Measurements from ENCODE around the gene ADGRL2.

Gene ADGRL2

DNA sequence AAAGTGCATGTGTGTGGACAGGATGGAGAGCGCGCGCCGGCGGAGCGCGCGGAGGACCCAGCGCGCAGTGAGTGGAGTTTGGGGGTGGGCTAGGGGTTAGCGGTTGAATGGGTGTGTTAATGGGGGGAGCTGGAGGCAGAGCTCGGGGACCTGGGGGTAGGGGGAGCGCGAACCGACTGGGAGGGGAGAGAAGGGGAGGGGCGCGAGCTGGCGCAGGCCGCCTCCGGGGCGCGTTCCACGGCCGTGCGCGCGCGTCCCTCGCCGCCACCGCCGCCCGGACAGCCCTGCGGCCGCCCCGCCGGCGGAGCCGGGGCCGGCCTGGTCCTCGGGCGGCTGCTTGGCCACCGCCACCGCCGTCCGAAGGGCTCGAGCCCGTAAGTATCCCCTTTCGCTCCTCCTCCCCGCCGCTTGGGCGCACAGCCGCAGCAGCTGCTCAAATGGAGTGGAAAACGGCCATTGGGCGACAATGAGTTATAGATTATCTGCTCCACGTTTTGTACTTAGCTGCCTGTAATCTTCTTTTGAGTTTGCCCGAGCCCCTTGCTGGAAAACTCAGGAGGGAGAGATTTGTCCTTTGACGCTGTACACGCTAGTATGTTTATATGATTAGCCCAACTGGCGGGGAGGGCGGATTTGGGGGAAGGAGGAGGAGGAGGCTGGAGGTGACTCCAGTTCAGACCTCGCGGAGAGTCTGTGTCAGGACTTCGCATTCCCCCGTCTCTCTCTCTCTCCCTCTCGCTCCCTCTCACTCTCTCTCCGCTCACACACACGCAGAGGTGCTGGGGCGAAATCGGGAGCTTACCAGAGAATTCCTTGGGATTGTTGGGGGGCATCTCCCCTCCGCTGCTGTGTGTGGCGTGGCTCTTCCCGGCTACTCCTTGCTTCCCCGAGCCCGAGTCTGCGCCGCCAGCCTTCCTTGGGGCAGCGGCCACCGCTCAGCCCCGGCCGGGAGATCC is at the start of gene ADGRL2:
ADGRL2 (plus strand) TSS at position 240 of the 956 bp plus-strand sequence. CDS start 36,051 bp downstream, outside the sequence.
- DNase-seq = peak; percentile 44

DNA sequence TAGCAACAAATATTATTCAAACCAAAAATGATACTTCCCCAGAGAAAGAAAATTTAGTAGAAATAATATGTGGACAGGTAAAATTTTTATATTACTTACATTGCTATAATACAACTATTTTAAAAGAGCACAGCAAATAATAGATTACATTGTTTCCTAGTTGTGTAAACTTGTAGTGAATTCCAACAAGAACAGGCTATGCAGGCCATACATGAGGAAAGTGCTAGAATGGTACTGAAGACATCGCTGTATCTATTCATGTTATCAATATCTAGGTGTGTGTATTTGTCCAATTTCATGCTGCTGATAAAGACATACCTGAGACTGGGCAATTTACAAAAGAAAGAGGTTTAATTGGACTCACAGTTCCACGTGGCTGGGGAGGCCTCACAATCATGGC is 47.9 kb upstream of the ADGRL2 start:
- DNase-seq = no peak

DNA sequence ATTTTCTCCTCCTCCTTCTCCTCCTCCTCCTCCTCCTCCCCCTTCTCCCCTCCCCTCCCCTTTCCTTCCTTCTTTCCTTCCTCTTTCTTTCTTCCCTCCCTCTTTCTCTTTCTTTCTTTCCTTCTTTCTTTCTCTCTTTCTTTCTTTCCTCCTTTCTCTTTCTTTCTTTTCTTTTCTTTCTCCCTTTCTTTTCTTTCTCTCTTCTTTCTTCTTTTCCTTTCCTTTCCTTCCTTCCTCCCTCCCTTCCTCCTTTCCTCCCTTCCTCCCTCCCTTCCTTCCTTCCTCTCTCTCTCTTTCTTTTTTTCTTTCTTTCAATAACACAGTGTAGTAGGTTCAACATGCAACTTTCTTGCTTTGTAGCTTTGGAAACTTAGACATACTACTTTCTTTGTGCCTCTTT is 46.3 kb upstream of the ADGRL2 start:
- DNase-seq = no peak

DNA sequence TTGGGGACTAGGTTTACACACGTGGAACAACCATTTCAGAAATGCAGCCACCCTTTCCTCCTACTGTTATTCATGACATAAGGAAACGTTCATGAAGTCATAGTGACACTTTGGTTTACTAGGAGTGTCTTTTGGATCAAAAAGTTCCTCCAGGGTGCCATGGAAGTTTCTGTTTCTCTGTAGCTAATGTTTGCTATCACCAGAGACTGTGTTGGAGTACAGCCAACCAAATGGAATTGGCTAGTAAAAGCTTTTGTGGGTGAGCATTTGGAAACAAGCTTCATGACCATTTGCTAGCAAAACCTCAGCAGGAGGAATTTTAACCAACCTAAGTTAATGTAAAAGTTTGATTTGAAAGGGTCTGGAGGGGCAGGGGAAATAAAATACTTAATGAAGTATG is 43.9 kb upstream of the ADGRL2 start:
- no peak for DNase-seq

DNA sequence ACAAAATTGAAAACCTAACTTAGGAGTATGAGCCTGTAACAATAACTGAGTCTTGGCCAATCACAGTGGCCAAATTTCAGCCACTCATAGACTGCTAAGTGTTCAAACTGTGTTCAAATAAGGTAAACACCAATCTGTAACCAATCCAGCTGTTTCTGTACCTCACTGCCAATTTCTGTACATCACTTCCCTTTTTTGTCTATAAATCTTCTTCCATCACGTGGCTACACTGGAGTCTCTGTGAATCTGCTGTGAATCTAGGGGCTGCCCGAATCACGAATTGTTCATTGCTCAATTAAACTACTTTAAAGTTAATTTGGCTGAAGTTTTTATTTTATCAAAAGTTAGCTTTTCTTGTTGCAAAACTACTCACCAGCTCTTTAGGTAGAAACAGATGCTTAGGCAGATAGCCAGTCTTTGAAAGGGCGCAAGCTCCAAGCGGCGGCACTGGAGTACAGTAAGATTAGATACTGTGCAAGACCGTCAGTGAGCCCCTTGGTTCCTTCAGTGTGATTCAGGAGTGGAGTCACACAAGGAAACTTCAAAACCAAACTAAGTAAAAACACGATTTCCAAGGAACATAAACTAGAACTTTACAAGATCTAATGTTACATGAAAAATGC is 43.2 kb upstream of the ADGRL2 start:
- DNase-seq = no peak

DNA sequence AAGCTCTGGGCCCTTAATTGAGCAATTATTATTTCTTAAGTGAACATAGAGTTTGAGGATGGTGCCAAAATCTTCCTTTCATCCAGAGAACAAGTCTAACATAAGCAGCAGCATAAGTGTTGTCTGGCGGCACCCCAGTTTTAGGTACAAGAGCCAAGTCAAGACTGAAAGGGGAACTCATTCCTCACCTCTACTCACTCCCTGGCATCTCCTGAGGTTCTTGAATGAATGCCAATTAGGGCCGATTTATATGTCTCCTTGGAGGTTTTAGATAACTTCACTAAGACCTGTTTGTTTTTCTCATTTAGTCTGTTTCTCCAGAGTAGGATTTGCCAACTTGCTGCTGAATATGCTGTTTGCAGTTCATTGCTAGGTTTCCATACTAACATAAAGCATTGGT is 42.6 kb upstream of the ADGRL2 start:
- no peak for DNase-seq

DNA sequence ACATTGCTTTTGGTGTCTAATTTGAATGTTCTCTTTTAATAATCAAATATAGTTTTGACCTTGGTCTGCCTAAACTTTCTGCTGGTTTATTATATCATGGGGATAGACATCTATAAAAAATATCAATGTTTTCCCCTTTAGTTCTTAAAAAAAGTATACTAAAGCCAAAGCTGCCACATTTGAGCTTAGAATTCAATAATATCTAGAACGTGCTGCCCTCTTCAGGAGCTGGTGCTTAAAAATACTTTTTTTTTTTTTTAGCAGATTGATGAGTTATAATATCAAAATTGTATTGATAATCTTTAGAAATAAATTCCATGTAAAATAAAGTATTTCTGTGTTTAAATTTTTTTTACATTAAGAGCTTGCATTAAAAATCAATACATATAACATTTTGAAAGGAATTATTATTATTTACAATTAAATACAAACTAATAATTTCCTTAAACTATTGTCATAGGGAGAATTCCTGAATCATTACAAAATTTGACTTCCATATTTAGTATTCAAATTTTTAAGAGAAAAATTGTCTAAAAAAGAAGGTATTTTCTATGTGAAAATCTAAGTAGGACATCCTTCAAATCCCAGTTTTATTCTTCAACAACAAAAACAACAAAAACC is 40.1 kb upstream of the ADGRL2 start:
- no peak for DNase-seq

DNA sequence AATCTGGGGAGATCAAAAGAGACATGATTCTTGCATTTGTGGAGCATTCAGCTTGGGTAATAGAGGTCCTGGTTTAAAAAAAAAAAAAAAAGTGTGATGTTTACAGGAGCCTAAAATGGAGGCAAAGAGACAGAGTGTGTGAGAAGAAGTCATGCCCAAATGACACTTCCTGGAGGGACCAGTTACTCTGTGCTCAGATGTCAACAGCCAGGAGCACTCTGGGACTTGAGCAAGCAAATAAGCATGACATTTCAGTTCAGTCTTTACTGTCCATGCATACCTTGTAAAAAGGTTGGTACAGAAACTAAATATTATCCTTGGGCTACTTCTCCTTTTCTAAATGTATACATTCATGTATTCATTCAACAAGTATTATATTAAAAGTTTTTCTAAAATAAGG is 25.2 kb upstream of the ADGRL2 start:
- no peak for DNase-seq

DNA sequence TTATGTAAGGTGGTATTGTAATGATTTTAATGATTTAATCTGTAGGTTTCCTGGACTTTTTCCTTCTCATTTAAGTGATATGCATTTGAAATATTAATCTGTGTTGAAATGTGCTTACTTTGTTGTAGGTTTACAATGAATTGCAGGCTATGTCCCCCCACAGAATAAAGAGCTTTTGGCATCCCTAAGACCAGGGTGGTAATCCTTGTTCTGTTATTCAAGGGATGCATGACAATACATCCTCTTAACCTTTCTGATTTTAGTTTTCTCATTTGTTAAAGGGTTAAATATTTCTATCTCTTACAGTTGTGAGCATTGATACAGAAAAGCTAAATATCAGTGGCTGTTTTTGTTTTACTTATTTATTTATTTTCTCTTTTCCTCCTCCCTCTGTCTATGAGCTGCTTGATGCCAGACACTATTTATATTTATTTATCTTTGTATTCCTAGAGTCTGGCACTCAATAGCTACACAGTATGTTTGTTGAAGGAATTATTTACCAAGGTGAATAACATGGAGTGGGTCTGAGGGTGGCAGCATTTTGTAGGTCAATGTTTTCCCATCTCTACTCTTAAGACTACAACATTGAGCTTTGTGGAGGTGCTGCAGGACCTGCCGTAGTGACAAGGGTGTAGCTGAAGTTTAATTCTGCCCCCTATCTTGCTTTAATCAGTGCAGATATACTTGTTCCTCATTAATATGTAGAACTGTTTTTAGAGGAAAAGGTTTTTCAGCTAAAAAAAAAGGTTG is 19.9 kb upstream of the ADGRL2 start:
- no peak for DNase-seq

DNA sequence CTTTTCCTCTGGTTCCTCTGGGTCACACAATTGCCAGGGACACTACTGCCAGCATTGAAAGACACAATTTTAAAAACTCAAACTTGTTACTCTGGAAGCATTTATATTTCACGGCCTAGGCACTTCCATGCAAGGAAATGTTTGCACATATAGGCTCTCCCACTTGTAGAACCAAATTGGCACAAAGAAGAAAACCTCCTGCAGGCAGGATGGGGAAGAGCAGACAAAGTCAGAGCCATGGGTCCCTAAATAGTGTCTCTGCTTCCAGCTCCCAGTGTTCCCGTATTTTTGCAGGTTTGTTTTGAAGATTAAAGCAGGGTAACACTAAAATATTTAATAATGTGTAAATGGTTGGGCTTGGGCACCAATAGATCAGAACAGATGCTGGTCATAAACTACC is 19.0 kb upstream of the ADGRL2 start:
- DNase-seq = no peak

DNA sequence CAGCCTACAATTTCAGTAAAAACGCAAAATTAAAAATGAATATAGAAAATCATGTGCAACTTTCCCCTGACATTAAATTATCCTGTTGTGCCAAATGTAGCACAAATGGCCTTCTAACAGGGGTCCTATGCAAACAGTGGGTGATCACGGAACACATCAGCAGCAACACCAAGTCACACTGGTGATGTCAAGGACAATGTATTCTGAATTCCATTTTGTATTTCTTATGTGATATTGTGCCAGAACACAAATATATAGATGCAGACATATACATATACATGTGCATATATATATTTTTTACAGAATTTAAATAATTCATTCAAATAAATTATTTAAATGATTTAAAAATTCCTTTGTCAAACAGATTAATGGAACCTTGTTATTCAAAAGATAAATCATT is 8.6 kb upstream of the ADGRL2 start:
- DNase-seq = no peak

DNA sequence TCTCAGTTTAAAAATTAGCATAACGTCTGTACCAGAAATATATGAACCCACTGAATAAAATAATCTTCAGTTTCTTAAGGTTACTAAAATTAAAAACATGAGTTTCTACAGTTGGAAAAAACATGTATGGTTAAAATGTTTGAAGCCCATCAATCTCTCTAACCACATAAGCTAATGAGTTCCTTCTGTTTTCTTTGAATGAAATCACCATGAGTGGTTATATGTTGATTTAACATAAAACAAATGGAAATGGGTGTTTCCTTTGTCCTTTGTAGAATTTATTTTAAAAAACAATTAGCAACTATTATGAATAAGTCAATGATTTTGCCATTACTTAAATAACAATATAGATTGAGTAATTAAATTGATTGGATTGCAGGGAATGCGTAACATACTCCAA is 3.0 kb upstream of the ADGRL2 start:
- no peak for DNase-seq

DNA sequence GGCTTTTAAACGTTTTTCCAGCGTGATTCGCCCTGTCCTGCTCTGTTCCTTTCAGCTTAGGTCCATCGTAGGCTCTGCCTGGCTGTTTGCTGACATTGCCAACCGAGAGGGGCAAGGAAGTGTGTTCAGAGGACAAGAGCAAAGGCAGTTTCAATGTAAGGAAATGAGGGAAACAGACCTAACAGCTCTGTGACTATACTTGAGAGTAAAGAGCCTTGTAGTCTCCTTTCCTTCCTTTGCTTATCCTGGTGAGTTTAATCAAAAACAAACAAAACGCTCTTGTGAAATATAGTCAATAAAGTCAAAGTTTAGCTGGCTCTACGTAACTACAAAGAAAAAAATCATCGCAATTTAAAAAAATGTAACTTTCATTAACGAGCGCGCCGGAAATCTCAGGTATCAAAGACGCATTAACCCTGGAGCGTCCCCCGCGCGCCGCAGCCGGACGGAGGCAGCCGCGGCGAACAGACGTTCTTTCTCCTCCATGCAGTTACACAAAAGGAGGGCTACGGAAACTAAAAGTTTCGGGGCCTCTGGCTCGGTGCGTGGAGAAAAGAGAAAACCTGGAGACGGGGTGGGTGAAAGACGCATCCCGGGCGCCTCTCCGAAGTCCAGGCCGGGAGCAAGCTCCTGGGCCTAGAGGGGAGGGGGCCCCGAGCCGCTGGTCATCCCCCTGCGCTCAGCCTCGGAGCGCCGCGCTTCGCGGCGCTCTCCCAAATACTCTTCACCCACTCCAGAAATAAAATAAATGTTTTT is 617 bp upstream of the ADGRL2 start:
- no peak for DNase-seq

DNA sequence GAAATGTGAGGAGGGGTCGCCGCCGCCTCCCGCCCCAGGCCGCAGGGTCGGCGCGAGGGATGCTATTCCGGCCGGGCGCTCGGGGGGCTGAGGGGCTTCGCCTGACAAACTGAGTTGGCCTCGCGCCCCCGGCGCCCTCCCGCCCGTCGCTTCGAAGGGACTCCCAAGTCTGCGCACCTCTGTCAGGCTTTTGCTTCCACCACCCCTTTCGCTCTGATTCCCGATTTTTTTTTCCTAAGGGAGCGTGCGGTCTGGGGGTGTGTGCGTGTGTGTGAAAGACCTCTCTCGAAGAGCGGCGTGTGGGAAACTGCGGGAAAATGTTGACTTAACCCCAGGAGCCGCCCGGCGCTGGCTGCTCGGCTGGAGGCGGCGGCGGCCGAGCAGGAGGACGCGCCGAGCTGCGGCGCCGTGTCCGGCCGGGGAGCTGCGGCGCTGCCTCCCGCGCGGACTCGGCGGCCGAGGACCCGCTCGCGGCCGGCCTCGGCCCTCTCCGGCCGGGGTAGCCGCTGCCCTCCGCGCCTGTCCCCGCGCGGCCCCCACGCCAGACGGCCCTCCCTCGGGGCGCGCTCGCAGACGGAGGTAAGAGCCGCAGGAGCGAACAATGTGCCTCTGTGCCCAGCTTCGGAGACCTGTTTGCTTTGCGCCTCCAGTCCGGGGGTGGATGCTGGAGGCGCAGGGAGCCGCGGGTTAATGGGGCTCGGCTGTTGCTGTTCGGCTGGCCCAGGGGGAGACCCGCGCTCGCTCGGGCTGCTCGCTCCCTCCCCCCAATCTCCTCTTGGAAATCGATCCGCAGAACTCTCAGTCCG is 1.1 kb downstream of the ADGRL2 start:
- no peak for DNase-seq

DNA sequence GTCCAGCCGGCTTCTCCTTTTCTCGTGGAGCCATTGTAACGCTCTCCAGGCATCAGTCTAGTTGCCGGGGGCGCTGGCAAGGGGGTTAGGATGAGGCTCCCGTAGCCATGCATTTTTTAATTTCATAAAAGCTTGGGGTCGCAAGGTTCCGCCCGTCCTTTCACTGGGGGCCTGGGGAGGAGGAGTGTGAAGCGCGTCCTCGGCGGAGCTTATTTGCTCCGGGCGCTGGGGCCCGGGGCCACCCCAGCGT is 1.6 kb downstream of the ADGRL2 start:
- DNase-seq = no peak

DNA sequence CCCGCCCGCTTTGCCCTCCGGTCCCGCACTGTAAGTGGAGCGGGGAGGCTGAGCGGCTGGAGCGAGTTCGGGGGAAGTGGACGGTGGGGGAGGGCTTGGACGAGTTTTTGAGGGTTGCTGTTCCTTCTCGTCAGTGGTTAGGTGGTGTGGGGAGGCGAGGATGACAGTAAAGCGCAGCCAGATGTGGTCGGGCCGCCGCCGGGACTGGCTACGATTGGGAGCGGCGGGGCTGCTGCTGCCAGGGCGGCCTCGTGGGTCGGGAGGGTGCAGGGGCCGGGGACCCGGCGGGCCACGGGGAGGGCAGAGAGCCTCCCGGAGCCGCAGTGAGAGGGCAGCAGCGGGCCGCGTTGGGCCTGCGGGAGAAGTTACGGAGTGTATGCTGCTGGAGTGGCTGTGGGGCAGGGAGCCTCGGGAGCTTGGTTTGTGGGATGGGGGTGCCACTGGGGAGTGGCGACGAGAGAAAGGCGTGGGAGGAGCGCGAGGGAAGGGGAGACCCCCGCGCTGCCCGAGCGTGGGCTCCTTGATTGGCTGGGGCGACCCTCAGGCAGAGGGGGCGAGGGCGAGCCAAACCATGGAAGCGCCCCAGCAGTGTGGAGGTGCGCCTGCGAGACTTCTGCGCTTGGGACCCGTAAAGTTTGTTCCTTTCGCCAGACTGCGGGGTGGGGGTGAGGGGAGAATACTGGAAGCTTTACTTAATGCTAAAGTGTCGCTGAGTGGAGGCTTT is 2.1 kb downstream of the ADGRL2 start:
- peak; percentile 54 for DNase-seq

DNA sequence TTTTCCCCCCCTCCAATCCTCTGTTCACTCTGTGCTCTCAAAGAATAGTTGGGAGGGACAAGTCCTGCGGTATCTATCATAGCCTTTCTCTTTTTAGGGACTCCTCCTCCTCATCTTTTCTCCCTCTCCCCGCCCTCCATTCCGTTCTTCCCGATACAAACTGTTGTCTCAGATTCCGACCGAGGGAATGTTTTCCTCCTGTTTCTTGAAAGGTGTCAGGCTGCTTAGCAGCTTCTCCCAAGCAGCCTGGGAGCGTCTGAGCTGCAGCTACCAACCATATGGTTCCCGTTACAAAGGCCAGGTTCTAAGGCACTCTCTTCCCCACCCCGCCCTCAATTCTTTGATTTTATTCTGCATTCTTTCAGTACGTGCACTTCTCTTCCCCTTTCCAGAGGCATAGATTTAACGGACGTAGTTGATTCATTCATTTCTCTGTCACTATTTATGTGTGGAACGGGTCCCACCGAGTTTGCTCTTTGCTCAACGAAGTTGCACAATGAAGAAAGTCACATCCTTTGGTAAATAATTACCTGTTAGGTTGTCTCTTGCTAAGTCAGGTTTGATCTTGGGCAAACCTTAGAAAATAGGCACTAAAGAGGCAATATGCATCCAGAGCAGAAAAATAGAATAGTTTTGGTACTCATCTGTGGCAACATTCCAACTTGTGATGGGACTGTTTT is 2.8 kb downstream of the ADGRL2 start:
- DNase-seq = no peak

DNA sequence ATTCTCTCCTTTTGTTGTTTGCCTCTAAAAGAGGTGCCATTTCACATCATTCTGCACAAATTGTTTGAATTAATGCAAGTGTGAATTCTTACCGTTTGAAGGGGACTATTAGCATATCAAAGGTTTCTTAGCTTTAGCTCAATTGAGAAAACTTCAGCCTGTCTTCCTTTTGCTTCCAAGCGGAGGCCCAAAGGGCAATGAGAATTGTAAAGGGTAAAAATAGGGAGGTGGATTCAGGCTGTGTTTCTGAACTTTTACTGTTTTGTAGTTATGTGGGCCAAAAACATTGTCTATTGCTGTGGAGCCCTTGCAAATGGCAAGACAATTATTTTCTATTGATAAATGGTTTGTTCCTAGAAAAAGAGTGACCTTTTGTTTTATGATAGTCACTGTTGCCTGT is 3.6 kb downstream of the ADGRL2 start:
- DNase-seq = no peak

DNA sequence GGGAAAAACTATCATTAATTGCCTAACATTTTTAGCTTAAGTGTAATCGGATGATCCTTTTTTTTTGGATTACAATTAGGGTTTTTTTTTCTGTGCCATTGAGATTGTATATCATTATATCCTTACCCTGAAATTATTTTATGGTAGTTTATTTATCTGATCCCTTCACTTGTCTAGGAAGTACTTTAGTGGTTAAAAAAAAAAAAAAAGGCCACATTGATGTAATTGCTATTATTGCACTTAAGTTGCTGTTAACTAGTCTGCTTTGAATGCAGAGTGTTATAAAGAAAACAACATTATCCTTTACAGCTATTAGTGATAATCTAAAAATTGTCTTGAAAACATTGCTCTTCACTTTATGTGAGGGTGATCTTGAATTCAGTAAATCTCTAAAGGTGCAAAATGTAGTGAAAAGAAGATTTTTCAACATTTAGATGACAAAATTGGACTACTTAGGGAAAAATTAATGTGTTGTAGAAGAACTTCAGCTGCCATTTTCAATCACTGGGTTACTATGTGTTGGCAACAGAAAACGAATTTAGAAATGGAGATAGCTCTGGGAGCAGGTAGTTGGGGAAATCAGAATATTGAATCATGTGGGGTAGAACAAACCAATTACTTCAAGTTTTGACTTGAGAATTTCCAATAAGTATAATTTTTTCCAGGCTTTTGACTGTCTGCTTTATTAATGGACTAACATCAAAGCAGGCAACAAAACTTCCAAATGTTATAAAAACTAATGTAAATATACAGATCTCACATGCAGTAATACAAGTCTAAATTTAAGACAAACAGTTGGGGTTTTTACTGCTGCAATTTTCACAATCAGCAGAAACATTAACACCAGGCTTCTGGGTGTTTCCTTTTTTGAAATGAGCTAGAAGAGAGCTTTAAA is 5.0 kb downstream of the ADGRL2 start:
- no peak for DNase-seq

DNA sequence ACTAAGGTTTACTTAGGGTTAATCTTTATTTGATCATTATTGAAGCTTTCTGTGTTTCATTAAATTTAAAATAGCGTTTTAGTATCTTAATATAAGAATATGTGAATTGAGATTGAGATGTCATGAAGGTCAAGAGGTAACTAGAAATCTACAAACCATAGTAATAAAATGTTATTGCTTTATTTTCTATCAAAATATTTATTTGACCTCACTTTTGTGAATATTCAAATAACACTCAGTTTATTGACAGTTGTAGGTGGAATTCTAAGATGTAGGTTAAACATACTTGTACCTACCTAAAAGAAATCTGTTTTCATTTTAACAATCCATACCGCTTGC is 5.7 kb downstream of the ADGRL2 start:
- DNase-seq = no peak
